Stimulated activated CD4-positive, alpha-beta T cell treated with anti-CD3 and anti-CD28 coated beads, Interleukin-15, amount 100 ng/mL, for 48 hours (primary cell): ENCODE data around the gene TECPR2.
A peak's percentile ranks its signal among the peaks of the same experiment; 100 is the strongest.
"Not testable (repeated sequence)": the region's sequence is repeated elsewhere in the genome, so short reads cannot be mapped to it uniquely, and the experiment has no call there.

Experiments used
- DNase-seq, 2 donors: peaks; one replicate each; pipeline ENCODE4 v3.0.0-alpha.2; 2020; ENCODE audit warnings: low read depth in 2 of 2

Gene TECPR2

DNA sequence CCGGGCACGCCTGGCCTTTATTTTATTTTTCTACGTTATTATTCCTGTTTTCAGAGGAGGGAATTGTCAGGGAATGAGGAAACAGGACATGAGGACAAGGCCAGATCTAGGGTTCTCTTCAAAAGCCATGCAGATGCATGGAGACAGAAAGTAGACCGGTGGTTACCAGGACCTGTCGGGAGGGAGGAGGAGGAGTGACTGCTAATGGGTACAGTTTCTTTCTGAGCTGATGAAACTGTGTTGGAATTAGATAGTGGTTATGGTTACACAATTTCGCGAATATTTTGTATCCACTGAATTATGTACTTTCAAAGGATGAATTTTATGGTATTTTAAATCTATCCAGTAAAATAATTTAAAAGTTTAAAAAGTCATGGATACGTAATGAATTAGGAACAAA, 31.9 kb upstream of the TECPR2 start:
- DNase-seq: no peak

DNA sequence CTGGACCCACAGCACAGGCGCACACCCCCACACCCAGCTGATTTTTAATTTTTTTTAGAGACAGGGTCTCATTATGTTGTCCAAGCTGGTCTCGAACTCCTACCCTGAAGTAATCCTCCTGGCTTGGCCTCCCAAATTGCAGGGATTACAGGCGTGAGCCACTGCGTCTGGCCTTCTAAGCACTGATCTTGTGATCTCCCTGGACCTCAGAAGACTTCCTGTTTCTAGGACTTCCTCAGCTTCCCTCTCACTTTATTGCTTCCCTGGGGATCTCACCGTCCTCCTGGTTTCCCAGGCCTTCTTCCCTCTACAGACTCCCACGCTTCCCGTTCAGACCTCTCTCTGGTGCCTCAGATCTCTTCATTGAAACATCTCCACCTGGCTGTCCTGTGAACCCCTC, 29.4 kb upstream of the TECPR2 start:
- no peak for DNase-seq

DNA sequence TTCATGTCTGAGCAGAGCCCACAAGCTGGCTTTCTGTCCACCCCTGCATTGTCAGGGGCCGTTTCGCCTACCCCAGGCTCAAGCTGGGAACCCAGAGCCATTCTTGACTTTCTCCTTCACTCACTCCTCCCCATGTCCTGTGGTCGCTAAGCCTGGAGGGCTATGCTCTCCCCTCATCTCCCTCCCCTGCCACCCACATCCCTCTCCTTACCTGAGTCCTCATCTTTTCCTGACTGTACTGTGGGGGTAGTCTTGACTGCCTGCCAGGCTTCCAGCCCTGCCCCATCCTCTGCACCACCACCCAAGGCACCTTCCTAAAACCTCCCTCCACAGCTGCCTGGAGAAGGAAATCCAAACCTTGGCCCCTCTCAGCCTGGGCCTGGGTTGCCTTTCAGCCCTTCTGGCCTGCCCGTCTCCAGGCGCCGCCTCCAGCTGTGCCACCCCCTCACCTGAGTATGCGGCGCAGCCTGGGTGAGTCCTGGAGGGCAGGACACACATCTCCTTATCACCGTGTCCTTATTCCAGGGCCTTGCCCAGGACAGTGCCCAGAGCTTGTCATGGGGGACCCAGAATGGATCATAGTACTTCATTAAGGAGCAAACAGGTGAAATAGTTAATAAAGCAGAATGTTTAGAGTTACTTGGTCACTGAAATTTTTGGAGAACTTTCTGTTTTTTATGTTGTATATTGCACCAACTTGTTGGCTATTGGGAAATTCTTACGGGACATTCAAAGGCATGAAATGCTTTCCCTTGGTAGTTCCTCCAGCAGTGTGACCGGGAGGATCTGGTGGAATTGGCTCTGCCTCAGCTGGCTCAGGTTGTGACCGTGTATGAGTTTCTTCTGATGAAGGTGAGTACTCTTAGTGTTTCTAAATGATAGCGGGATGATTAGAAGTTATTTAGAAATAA, 28.7 kb upstream of the TECPR2 start:
- DNase-seq: no peak

DNA sequence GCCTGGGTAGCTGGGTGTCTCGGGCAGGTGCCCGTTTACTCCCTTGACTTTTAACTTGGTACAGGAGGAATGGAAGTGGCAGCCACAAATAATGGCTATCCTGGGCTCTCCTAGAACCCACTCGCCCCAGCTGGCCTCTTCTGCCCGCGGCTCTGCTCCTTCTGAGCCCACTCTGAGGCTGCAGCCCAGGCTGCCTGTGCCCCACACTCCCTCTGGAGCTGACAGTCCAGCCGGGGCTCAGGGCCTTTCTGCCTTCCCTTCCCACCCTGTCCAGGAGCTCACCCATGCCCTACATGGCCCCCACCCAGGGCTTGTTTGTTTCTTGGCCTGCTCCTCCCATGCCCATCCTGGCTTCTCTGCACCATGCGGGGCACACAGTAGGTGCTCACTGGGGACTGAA, 27.6 kb upstream of the TECPR2 start:
- DNase-seq: no peak

DNA sequence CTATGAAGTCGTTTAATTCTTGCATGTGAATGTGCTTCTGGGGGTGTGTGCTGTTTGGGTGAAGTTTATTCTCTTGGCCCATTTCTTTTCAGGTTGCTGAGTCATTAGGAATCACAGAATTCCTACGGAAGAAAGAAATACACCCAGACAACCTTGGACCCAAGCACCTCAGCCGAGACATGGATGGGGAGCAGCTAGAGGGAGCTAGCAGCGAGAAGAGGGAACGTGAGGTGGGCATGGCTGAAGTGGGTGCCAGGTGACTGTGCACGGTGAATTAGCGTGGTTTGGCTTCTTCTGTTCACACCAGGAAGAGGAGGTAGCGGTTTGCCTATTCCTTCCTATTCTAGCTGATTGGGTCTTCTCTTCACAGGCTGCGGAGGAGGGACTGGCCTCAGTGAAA, 24.0 kb upstream of the TECPR2 start:
- DNase-seq: no peak

DNA sequence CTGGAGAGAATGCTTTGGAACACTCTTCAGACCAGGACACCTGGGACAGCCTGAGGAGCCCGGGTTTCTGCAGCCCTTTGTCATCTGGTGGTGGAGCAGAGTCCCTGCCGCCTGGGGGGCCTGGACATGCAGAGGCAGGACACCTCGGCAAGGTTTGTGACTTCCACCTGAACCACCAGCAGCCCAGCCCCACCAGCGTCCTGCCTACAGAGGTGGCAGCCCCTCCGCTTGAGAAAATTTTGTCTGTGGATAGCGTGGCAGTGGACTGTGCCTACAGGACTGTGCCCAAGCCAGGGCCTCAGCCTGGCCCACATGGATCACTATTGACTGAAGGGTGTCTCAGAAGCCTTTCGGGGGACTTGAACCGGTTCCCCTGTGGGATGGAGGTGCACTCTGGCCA, 21.2 kb upstream of the TECPR2 start:
- DNase-seq: no peak

DNA sequence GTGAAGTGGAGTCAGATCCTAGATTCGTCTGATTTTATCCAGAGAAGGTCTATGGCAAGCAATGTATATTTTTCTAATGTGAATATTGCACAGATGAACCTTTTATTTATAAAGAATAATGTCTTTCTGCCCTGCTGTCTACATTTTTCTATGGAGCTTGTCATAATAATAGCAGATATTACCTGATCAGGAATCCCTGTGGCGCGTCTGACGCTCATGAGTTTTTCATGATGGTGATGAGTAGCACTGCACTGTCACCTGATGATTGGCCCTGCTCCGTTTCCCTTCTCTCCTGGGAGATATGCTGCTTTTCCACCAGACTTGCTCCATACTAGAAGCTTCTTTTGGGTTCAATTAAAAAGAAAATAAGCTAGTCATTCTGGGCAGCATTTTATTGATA, 20.5 kb upstream of the TECPR2 start:
- DNase-seq: no peak

DNA sequence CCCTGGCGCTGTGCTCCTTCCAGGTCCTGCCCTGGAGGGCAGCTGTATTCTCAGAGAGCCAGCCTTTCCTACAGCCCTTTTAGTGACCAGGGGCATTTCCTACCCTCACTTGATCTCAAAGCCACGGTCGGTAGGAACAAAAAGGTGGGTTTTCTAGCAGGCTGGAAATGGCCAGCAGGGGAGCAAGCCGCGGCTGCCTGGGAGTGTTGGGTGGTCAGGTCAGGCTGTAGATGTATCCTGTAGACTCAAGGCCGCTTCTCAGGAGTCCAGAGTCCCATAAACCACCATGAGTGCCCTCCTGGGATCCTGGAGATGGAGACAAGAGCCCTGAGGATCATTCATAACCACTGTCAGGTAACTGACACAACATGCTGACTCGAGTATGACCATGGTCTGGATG, 18.7 kb upstream of the TECPR2 start:
- no peak for DNase-seq

DNA sequence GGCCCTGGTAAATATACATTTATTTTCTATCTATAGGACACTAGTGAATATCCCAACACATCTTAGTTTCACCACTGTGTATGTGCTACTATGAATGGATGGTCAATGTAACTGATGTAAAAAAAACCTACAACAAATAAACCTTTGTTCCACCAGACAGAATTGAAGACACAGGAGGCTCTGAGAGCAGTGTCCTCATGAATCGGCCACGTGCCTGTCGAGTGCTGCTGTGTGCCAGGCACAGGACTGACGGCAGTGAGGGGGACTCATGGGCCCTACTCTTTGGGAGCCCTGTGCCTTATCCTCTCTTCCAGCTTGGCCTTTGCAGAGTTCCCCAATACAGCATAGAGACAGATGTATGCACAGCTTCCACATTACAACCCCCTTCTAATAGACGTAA, 18.3 kb upstream of the TECPR2 start:
- DNase-seq: no peak

DNA sequence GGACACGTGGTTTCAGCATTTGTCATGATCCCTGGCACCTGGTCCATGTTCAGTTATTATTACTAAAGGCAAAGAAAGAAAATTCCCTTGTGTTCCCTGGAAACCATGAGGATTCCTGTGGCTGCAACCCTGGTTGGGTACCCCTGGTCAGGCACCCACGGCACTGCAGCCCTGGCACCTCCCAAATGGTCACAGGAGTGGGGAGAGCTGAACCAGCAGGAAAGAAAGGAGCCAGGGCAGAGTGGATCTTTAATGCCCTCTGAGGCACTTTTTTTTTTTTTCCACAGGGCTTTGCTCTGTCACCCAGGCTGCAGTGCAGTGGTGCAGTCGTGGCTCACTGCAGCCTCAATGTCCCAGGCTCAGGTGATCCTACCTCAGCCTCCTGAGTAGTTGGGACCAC, 17.5 kb upstream of the TECPR2 start:
- DNase-seq: no peak

DNA sequence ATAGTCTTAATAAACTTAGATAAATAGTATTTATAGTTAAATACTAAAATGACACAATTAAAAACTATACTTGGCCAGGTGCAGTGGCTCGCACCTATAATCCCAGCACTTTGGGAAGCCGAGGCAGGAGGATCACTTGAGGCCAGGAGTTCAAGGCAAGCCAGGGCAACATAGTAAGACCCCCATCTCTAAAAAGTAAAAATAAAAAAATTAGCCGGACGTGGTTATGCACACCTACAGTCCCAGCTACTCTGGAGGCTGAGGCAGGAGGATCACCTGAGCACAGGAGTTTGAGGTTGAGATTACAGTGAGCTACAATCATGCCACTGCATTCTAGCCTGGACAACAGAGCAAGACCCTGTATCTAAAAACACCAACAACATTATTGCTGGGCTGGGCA, 16.1 kb upstream of the TECPR2 start:
- DNase-seq: no peak

DNA sequence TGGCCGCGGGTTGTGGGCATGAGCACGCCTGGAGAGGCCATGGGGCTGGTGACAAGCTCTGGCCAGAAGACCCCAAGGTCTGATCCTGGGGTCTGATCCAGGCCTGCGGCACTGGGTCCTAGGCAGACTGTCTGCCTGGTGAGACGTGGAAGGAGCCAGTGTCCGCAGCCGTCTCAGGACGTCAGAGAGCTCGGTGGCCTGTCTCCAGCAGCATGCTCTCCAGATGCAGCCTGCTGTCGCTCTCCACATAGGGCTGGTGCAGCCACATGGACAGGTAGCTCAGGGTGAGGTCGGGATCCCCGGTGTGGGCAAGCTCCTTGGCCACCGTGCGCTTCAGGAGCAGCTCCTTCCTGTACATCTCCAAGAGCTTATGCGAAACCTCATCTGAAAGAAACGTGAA, 14.4 kb upstream of the TECPR2 start:
- DNase-seq: no peak

DNA sequence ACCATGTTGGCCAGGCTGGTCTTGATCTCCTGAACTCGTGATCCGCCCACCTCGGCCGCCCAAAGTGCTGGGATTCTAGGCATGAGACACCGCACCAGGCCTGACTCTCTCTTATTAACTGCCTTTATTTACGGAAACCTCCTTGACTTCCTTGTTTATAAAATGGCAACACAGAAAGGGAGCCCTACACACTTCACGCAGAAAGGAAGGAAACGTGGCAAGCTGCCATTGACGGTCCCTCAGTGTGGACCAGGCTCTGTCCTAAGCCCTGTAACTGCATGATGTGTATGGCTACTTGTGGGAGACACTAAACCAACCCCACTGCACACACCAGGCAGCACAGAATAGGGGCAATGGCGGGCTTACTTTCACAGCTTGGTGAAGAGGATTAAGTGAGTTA, 11.7 kb upstream of the TECPR2 start:
- no peak for DNase-seq

DNA sequence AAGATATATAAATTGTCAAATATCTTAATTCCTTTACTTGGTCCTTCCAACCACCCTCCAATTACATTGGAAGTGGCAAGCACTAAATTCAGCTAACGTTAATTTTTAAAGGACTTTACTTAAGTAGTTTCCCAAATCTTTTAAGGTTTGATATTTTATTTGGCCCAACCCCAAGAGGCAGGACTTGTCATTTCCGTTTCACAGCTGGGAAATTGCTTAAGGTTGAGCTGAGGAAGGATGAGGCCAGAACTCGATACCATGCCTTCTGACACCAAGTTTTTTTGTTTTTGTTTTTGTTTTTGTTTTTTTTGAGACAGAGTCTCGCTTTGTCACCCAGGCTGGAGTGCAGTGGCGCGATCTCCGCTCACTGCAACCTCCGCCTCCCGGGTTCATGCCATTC, 11.1 kb upstream of the TECPR2 start:
- not testable (repeated sequence) for DNase-seq

DNA sequence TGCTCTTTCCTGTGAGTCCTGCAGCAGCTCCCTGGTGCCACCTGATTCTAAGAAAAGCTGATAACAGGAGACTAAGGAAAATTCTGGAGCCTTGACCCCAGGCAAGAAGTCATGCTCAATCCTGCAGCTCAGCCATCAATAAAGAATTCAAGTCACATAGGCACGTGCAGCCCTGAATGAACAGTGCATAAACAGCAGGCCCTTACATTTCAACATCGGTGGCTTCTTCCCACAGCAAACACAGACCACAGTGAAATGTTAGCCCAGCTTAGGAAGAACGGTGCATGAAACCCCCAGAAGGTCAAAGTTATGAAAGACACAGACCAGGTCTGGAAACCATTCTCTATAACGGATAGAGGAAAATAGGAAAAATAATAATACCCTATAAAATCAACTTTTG, 10.5 kb upstream of the TECPR2 start:
- no peak for DNase-seq

DNA sequence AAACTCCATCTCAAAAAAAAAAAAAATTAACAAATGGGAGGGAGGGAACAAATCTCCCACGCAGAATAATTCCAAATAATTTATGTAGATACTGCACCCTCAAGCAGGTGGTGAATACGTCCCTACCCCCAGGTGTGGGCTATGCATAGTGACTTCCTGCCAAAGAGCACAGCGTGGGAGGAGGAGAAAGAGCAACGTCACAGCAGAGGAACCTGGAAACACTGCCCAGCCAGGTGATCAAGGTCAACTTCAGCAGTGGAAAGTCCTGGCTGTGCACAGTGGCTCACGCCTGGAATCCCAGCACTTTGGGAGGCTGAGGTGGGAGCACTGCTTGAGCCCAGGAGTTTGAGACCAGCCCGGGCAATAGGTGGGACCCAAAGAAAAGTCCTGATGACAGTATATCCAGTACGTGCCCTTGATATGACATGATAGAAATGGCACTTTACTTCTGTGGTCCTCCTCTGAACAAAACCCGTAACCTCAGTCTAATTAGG, 9.6 kb upstream of the TECPR2 start:
- DNase-seq: no peak

DNA sequence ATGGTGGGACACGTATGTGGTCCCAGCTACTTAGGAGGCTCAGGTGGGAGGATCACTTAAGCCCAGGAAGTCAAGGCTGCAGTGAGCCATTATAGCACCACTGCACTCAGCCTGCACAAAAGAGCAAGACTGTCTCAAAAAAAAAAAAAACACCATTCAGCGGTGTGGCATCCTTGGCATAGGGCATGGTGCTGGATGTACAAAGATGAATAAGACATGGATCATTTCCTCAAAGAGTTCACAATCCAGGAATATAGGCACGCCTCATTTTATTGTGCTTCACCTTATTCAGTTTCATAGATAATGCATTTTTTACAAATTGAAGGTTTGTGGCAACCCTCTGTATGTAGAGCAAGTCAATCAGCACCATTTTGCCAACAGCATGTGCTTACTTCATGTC, 6.5 kb upstream of the TECPR2 start:
- no peak for DNase-seq

DNA sequence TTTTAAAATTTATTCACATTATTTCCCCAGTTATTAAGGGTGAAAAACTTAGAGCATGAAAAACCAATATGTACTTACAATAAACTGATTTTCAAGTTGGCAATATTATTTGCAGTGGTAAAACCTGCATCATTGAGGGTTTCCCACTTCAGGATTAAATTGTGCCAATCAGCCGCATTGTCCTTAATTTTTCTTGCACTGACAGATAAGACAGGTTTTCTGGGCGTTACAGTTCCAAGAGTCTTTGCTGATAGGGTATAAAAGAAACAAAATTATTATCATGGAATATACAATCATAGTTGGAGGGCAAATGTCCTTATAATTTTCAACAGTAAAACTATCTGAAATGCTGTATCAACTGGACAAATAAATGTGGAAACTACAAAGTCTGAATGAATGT, 3.4 kb upstream of the TECPR2 start:
- DNase-seq: no peak

DNA sequence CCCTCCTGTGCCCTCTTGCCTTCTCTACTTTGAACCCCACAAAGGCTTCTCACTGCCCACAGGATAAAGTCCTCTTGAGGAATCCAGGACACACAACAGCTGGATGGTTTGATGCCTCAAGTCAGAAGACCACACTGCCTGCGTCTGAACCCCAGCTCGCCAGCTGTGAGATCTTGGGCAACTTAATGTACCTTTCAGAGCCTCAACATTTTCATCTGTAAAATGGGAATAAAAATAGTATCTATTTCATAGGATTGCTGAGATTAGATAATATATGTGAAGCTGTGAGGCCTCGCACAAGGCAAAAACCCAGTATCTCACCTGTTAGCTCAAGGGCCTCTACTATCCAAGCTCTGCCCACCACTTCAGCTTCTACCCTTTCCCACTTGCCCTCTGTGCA, 2.4 kb upstream of the TECPR2 start:
- no peak for DNase-seq

DNA sequence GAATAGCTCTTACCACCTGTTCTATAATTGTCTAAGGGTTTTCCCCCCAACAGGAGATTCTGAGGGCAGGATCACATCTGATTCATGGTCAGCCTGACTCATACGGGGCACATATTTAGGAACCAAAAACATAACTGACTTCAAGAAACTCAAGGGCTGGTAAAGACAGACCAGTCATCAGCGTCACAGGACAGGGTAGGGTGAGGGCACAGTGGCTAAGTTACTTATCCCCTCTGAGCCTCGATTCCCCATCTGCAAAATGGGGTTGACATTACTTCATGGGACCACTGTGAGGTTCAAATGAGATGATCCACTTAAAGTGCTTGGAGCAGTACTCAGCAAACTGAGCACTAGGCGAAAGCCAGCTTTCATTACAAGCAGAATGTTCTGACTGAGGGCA, 657 bp upstream of the TECPR2 start:
- DNase-seq: peak; percentile 50 to 53

DNA sequence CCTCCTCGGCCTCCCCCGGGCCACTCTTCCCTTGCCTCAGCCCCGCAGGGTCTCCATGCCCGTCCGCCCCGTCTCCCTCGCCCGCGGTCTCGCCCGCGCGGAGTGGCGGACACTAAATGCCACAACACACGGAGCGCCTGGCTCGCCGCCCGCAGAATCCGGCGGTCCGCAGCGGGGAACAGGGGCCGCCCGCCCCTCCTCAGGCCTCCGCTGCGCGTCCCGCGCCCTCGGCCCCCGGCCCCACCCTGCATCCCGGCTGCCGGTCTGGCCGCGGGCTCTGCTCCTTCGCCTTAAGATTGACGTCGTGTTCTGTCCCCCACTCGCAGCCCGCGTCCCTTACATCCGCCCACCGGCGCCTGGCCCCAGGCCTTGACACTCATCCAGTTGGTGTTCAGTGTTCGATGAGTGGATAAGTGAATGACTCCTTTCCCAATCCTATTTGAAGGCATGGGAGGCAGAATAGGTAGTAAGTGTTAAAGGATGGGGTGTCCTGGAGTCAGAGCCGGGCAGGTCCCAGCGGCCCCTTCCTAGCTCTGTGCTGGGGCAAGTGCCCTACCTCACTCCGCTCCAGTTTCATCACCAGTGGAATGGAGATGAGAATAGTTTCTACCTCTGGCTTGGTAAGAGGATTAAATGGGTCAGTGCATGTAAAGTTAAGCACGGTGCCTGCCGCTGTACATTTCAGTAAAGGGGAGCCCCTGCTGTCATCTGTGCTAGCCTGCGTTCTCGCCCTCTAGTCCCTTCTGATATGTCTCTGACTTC, 622 bp downstream of the TECPR2 start:
- peak in 1 of 2 donors; percentile 14 for DNase-seq

DNA sequence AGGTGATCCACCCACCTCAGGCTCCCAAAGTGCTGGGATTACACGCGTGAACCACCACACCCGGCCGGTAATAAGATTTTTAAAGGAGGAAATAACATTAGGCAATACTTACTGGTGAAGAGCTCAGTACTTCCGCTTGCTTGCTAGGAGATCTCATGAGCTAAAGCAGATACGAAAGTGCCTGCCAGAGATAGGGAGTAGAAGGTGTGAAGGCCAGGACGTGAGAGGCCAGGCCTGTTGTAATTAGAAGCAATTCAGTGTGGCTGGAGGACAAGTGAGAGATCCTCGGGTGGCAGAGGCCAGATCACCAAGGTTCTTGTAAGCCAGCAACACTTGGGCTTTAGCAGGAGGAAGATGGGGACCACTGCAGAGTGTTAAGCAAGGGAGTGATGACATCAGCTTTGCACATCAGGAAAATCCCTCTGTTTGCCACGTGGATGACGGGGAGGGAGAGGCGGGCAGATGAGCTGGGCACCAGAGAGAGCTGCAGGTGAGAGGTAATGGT, 7.6 kb downstream of the TECPR2 start:
- no peak for DNase-seq

DNA sequence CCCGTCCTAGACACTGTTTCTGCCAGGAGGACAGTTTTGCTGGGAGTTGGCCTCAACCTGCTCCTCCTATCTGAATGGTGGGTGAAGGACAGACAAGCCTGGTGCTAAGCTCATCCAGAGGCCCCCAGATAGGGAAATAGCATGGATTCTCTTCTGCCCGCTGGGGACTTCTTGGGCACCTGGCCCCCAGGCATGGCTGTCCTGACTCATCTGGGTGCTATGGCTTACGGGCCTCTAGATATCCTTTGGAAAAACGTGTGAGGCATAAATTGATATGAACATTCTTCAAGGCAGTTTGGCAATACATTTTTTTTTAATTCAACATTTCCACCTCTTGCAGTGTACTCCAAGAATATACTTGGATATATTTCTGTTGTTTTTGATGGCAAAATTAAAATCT, 8.6 kb downstream of the TECPR2 start:
- DNase-seq: no peak
